Glomerular endothelial cell (primary cell): ENCODE data around the gene CAPN5. TPM values are rescaled to one million over a fixed set of nuclear protein-coding genes. Genes with fewer than 3 reads are reported as not detected.
"Not testable (repeated sequence)": the region's sequence is repeated elsewhere in the genome, so short reads cannot be mapped to it uniquely, and the experiment has no call there.

Experiments
- DNase-seq: peaks from one replicate; pipeline ENCODE4 v3.0.0-alpha.2; 2011; ENCODE audit warnings: low read depth, low spot score; ENCODE audit errors: extremely low read depth
- total RNA-seq: library from RNA; depleted of rRNA; stranded (reverse); fragments of >200 nt; gene quantifications from 2 replicates; pipeline ENCODE4 v1.2.3, GENCODE V29; 2015

The CAPN5 gene
- total RNA-seq, 1 donor from 2014 or later: 8.8 TPM

- no peak for DNase-seq
These were observed 28.1 kb downstream of the CAPN5 start for GRCh38 chr11:77094841-77095365.

GRCh38 chr11:77095551-77096490 lies 29.1 kb downstream of the CAPN5 start:
- DNase-seq: no peak

DNA sequence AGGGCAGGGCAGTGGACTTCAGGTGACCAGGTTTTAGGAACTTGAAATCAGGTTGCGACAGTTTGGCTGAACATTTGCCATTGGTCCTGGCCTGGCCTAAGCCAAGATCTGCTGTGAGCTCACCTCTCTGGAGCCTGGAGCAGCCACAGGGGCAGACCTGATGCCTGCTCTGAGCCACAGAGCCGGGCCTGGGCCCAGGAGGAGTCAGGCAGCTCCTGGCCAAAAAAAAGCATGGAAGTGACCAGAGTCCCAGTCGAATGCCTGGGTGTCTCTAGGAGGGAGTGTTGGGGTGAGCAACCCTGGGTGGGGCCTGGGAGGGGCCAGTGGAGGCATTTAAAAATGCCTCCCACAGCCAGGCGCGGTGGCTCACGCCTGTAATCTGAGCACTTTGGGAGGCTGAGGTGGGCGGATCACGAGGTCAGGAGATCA lies 29.8 kb downstream of the CAPN5 start:
- no peak for DNase-seq

- DNase-seq: not testable (repeated sequence)
These were observed 30.4 kb downstream of the CAPN5 start for GRCh38 chr11:77097180-77097579.

DNA sequence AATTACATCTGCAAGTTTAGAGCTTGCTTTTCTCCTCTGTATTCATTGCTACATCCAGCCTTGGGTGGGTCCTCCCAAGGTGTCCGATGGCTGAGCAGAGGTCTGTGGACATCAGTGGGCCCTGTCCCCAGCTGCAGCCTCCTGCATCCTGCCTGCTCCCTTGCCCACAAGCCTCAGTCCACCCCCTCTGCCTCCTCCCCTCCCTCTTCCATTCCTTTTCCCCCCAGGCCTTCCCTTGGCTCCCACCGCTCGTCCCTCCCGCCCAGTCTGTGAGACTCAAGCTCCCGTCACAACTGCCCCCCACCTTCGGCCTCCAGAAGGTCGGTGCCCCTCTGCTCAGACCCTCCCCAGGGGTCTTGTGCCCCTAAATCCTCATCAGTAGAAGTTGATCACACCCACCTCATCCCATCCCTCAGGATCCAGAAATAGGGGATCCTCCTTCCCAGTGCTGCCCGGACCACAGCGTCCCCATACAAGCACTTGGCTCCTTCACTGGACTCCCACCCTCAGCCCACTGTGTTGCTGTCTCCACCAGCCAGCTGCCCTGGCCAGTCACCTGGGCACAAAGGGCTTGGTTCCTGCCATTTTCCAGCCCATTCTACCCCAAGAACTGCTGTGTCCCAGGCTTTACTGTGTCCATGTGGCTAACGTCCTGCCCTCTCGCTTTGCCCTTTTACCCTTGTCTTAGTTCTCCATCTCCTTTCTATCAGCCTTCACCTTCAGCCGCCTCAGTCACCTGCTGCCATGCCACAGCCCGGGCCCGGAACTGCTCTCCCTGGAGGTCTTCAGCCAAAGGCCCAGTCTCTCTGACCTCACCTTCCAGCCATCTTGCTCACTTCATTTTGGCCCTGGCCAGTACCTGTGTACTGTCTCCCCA lies 33.6 kb downstream of the CAPN5 start:
- no peak for DNase-seq

- DNase-seq: no peak
These were observed 34.3 kb downstream of the CAPN5 start for GRCh38 chr11:77101043-77101537.

- DNase-seq: no peak
These were observed 35.8 kb downstream of the CAPN5 start, which contains the start of gene OMP for GRCh38 chr11:77102246-77103210. OMP (plus strand) TSS chr11:77102840; CDS start chr11:77102840, 0 bp downstream.

GRCh38 chr11:77103319-77103718 lies 36.5 kb downstream of the CAPN5 start:
- DNase-seq: no peak

- DNase-seq: no peak
These were observed 38.0 kb downstream of the CAPN5 start for GRCh38 chr11:77104727-77105126.

- DNase-seq: no peak
These were observed 39.5 kb downstream of the CAPN5 start for GRCh38 chr11:77106321-77106720.

DNA sequence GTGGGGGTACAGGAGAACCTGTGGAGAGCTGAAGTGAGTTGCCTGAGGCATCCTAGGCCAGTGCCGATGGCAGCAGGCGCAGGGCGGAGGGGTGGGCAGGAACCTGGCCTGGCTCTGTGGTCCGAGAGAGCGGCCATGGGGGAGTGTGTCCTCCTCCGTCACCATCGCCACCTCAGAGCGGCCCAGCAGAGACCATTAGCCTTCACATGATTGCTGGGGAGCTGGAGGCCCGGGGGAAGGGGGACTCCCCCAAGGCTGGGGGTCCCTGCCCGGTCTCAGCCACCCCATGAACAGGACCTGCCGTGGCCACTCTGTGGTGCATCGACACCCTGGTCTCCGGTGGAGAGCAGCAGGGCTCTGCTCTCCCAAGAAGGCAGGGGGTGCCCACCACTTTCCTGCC lies 40.0 kb downstream of the CAPN5 start:
- no peak for DNase-seq

GRCh38 chr11:77107950-77108349 lies 41.2 kb downstream of the CAPN5 start:
- no peak for DNase-seq

- DNase-seq: no peak
These were observed 41.7 kb downstream of the CAPN5 start for GRCh38 chr11:77108436-77108835.

- DNase-seq: no peak
These were observed 42.7 kb downstream of the CAPN5 start for GRCh38 chr11:77109236-77110019.

- no peak for DNase-seq
These were observed 44.1 kb downstream of the CAPN5 start for GRCh38 chr11:77110836-77111235.

DNA sequence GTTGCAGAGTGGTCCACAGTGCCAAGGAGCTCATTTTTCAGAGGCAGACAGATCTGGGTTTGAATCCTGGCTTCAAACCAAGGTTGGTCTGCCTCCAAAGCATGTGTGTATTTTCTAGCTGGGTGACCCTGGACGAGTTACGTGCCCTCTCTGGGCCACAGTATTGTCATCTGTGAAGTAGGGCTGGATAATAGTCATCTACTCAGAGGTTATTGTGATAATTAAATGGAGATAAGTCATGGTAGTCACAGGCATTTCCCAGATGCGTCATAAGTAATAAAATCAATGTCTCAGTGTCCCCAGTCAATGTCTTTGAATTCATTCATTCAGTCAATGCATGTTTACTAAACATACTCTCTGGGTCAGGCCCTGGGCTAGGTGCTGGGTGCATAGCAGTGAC lies 44.5 kb downstream of the CAPN5 start:
- no peak for DNase-seq

- DNase-seq: no peak
These were observed 45.2 kb downstream of the CAPN5 start for GRCh38 chr11:77111946-77112345.

DNA sequence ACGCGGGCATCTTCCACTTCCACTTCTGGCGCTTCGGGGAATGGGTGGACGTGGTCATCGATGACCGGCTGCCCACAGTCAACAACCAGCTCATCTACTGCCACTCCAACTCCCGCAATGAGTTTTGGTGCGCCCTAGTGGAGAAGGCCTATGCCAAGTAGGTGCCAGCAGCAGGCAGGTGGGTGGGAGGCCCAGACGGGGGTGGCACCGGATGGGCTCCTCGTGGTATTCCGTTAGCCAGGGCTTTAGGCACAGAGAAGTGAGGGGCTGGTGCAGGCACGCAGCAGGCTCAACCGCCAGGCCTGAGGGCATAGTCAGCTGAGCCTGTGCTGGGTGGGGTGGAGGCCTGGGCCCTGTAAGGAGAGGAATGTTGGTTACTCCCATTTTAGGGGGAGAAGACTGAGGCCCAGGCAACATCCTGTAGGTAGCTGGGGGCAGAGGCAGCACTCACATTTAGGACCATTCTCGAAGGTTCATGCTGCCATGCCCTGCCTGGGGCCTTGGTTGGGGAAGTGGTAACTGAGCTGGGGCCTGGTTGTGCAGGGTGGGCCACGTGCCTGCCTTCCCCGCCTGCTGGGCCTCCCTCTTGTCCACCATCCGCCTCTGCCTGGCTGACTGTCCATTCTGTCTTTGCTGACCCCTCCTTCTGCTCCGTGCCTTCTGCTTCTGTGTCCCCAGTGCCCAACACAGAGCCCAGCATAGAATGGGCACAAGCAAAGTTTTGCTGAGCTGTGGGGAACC lies 46.0 kb downstream of the CAPN5 start:
- DNase-seq: no peak
